ENCODE measurements around the gene MAPKAPK2.
A peak's percentile ranks its signal among the peaks of the same experiment; 100 is the strongest.

The MAPKAPK2 gene

DNA sequence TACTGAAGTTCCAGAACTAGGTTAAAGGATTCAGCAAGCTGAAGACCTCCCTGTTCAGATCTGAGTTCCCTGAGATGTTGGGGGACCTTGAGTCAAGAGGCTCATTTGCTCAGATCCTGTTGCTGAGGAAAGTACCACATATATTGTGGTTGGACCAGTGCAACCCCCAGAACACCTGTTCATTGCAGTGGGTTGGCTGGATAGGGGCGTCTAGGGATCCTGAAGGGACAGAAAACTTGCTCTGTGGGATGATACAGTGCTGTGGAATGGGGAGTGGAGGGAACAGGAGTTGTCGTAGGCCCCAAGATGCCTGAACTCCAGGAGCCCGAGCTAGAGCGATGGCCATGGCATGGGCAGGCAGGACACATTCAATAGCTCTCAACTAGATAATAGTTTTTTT is 24.6 kb upstream of the MAPKAPK2 start:
- DNase-seq (ENCODE audit: low spot score) = no peak

GRCh38 chr1:206661161-206661820 is 23.4 kb upstream of the MAPKAPK2 start:
- DNase-seq (ENCODE audit: low spot score) = no peak

DNA sequence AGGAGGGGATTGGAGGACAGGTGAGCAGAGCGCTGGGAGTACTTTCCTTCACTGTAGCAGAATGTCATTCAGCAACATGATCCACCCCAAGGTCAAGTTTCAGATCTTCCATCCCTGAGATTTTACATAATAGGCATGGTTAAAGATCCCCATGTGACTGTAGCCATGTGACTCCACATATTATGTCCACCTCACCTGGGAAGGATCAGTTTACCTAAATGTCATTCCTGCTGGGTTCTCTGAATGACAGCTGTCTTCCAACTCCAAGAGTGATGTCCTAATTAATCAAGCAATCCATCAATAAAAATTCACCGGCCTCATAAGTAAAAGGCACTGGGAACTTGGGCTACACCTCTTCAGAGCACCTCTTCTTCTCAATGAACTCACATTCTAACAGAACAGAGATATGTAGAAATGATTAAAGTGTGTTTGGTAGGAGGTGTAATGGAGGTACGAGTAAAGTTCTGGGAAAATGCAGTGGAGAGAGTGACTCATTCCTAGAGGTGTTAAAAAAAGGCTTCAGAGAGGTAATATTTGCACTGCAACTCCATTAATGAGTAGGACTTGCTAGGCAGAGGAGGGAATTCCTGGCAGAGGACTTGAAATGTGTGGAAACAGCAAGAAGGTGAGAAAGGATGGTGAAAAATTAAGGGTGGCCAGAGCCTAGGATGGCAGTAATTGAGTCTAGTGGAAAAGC is 22.2 kb upstream of the MAPKAPK2 start:
- DNase-seq (ENCODE audit: low spot score) = no peak

- no peak for DNase-seq (ENCODE audit: low spot score)
These were observed 21.3 kb upstream of the MAPKAPK2 start for GRCh38 chr1:206663362-206663761.

- DNase-seq (ENCODE audit: low spot score) = peak; percentile 62
These were observed 20.7 kb upstream of the MAPKAPK2 start for GRCh38 chr1:206663832-206664652.

GRCh38 chr1:206664740-206665139 is 20.0 kb upstream of the MAPKAPK2 start:
- DNase-seq (ENCODE audit: low spot score) = no peak

DNA sequence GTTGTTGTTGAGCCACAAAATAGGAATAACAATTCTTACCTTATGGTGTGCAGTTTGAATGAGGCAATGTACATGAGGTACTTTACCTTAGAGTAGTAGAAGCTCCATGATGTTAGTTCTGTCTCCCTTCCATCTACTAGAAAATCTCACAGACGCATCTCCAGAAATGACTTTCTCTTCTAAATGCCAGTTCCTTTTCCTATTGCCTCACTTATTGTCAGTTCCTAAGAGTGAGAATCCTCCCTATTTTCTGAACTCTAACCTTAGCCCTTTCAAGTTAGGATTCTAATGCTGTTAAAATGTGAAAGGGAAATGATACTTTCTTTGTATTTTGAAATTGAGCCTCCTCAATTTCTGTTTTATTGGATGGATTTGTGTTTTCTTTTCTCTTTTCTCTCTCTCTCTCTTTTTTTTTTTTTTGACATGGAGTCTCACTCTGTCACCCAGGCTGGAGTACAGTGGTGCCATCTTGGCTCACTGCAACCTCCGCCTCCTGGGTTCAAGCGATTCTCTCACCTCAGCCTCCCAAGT is 18.6 kb upstream of the MAPKAPK2 start:
- no peak for DNase-seq (ENCODE audit: low spot score)

DNA sequence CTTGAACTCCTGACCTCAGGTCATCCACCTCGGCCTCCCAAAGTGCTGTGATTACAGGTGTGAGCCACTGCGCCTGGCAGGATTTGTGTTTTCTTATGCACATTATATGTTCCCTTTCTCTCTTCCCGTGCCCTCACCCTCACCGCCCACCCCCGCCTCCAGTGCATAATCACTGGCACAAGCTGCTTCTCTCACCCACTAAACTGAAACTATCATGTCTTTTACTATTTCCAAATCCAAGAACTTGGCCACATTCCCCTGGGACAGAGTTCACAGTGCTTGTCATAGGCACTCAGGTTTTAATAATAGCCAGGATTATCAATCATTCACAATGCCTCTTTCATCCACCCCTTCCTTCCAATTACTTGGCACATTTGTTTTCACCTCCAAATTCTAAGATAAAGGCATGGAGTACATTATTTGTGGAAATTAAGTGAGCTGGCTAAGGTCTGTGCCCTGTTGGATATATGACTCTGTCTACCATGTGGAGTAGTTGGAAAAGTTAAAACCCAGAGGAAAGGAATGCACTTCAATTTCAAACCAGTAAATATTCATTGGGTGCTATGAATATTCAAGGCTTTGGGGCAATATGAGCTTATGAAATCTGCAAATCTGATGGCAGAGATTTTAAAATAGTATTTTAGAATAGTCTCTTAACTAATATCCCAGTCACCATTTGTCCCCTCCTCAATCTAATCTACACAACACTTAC is 17.6 kb upstream of the MAPKAPK2 start:
- DNase-seq (ENCODE audit: low spot score) = no peak

- DNase-seq (ENCODE audit: low spot score) = no peak
These were observed 16.4 kb upstream of the MAPKAPK2 start for GRCh38 chr1:206668351-206668750.

- no peak for DNase-seq (ENCODE audit: low spot score)
These were observed 15.8 kb upstream of the MAPKAPK2 start for GRCh38 chr1:206668874-206669410.

- no peak for DNase-seq (ENCODE audit: low spot score)
These were observed 12.6 kb upstream of the MAPKAPK2 start for GRCh38 chr1:206672011-206672688.

DNA sequence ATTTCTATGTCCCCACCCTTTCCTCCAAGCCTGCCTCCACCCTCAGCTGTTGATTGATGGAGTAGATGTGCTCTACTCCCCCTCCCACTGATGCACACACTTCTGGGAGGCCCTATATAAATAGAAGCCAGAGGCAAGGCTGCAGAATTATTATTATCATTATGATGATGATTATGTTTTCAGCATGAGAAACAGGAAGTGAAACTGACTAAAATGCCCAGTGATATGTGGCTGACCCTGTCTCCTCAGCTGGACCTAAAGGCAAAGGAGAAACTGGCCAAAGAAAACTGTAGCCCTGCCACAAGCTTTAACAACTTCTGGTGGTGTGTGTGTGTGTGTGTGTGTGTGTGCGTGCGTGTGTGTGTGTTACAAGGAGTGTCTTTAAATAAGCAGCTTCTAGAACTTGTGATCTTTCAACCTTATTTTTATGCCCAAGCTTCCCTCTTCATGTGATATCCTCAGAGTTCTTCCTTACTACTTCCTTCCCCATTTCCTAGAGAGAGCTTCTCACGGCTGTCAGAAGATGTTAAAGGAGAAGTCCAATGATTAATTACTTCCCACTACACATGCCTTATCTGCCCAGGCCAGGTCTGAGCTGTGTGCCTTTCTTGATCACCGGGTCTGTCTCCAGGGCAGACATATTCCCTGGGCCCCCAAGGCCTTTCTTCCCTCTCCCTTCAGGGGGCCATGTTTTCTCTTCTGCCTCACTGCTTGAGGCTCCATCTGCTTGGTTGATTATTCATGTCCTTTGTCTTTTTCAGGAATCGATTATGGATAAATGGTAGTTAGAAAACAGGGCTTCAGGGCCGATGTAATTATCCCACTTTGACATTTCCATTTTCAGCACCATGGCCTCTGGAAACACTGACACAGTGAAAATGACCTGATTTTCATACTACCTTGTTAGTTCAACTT is 11.6 kb upstream of the MAPKAPK2 start:
- no peak for DNase-seq (ENCODE audit: low spot score)

GRCh38 chr1:206674236-206674635 is 10.5 kb upstream of the MAPKAPK2 start:
- DNase-seq (ENCODE audit: low spot score) = no peak

- no peak for DNase-seq (ENCODE audit: low spot score)
These were observed 9.9 kb upstream of the MAPKAPK2 start for GRCh38 chr1:206674745-206675175.

- DNase-seq (ENCODE audit: low spot score) = no peak
These were observed 8.2 kb upstream of the MAPKAPK2 start for GRCh38 chr1:206676499-206676898.

DNA sequence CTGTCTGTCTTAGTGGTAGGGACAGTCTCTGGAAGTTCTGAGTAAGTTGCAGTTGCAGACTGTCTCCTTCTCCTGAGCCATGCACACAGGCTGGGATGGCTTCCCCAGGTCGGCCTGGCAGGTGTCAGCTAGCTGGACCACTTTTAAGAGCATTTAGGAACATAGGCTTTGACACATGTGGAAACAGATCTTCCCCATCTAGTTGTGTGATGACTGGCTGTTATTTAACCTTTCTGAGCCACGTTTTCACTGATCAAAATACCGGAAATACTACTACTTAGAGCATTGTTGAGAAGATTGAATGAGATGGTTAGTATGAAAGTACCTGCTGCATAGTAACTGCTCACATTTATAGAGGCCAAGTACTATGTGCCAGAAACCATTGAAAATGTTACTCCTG is 6.2 kb upstream of the MAPKAPK2 start:
- DNase-seq (ENCODE audit: low spot score) = no peak

GRCh38 chr1:206679738-206680211 is 4.9 kb upstream of the MAPKAPK2 start:
- DNase-seq (ENCODE audit: low spot score) = no peak

- no peak for DNase-seq (ENCODE audit: low spot score)
These were observed 4.4 kb upstream of the MAPKAPK2 start for GRCh38 chr1:206680279-206680678.

- DNase-seq (ENCODE audit: low spot score) = no peak
These were observed 3.3 kb upstream of the MAPKAPK2 start for GRCh38 chr1:206681359-206681758.

DNA sequence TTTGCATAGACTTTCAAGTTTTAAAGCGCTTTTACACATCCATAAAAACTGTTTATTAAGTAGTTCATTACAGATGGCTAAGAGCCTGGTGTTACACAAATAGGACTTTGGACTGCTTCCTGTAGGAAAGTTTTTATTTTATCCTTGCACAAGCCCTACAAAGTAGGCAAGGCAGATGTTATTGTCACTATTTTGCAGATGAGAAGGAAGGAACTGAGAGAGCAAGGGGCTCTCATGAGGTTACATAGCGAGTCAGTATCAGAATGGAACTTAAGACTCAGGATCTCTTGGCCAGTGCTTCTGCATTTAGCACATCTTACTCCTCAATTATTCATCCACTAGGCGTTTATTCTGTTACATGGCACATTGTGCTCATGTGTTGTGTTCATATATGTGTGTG is 2.6 kb upstream of the MAPKAPK2 start:
- no peak for DNase-seq (ENCODE audit: low spot score)

Data from HuH-7 (cell line).